ENCODE results near the gene SPNS3. TPM values are rescaled to one million over a fixed set of nuclear protein-coding genes. Genes with fewer than 3 reads are reported as not detected.

Gene SPNS3
- total and polyA plus RNA-seq, 10 of the 15 experiments (the other 5 are each of a cell fraction or from before 2014, with no cell fraction given): 0.16 to 2.6 (median 0.97) TPM

GRCh38 chr17:4395111-4395478 is 38.6 kb upstream of the SPNS3 start:
- ATAC-seq (no peak), FAIRE-seq (no peak), DNase-seq (ENCODE audit: low read depth, low spot score) (no peak)
- Histone ChIP-seq H3K9ac (ENCODE audit: control insufficient read depth, insufficient read depth, low read length) (no peak overlapping the region), H3K9me3 (replicated peaks; ENCODE audit: control insufficient read depth, insufficient read depth, low read length) (no peaks in the 10 kb centered on the region), H3K27ac (ENCODE audit: control insufficient read depth, insufficient read depth) (peak overlapping the region; percentile 98), H3K4me1 (ENCODE audit: control insufficient read depth, insufficient read depth, low read length) (peaks cover 48% of the 10 kb centered on the region), H3K4me2 (ENCODE audit: control insufficient read depth, insufficient read depth) (peak overlapping the region; percentile 96), H3K79me2 (ENCODE audit: control insufficient read depth, insufficient read depth, low read length) (no peaks in the 10 kb centered on the region), H3K27me3 (replicated peaks in 1 of 2; ENCODE audit: control insufficient read depth in 2 of 2, insufficient read depth in 2 of 2, low read length in 1 of 2) (no peaks in the 10 kb centered on the region), H4K20me1 (ENCODE audit: control insufficient read depth, insufficient read depth) (no peaks in the 10 kb centered on the region), H3K4me3 (0 out of 2 replicates have a peak overlapping the region, but pooled peaks have one; percentile 20), H2AFZ (ENCODE audit: control insufficient read depth, low read depth, low read length) (no peak overlapping the region), H3K36me3 (ENCODE audit: control insufficient read depth in 2 of 2, insufficient read depth in 2 of 2, low read length in 1 of 2) (no peaks in the 10 kb centered on the region)
- 65% methylated on average over 3 of the region's 3 CpGs for WGBS (ENCODE audit: insufficient coverage, insufficient replicate concordance, low lambda C conversion rate, missing lambda C conversion rate)
- in situ Hi-C loops (cut with MboI): no loop called here
- RAD21 ChIA-PET (ENCODE audit: unreplicated experiment): interaction anchor here (1.2 to 6.5 kb wide), 5 partner anchors 9 to 179 kb away, joined by 4 to 61 read pairs (median 7); no protein-coding TSS in a partner anchor
- CTCF ChIA-PET: interaction anchor here (0.7 to 4.6 kb wide), 9 partner anchors 9 to 195 kb away, joined by 3 to 37 read pairs (median 4); no protein-coding TSS in a partner anchor
- POLR2A ChIA-PET: interaction anchor here (0.6 to 2.9 kb wide), 6 partner anchors 10 to 236 kb away, joined by 3 to 14 read pairs (median 5); no protein-coding TSS in a partner anchor
- BruUV-seq (replicated peaks): no TSS peak
- SMC1A ChIA-PET (ENCODE audit: uncharacterized antibody, unreplicated experiment): interaction anchor here (1.2 to 6.7 kb wide), 4 partner anchors 11 to 30 kb away, joined by 3 to 40 read pairs (median 5); no protein-coding TSS in a partner anchor
- intact Hi-C loops (cut with micrococcal nuclease; ENCODE audit: unreplicated experiment): loop anchor here (5.0 kb wide), 2 partner anchors 38 to 93 kb away; no protein-coding TSS in a partner anchor
- TF ChIP-seq FOXM1 (IDR thresholded peaks at IDR 0.05; ENCODE audit: low read depth, low read length) (no peak), E2F4 (IDR thresholded peaks at IDR 0.05; ENCODE audit: low read depth, low read length) (no peak), RAD21 (IDR thresholded peaks at IDR 0.05; ENCODE audit: insufficient read depth, low read depth, low read length) (no peak), BCL11A (IDR thresholded peaks at IDR 0.05; ENCODE audit: low read depth, low read length) (no peak), RB1 (IDR thresholded peaks at IDR 0.05; ENCODE audit: borderline replicate concordance) (no peak), KAT2A (conservative IDR thresholded peaks at IDR 0.05; ENCODE audit: control insufficient read depth, low read depth, low read length) (no peak), NFXL1 (IDR thresholded peaks at IDR 0.05; ENCODE audit: borderline replicate concordance) (no peak), SMC3 (IDR thresholded peaks at IDR 0.05; ENCODE audit: borderline replicate concordance, low read length) (no peak), SUPT20H (IDR thresholded peaks at IDR 0.05; ENCODE audit: borderline replicate concordance, control insufficient read depth, low read depth, low read length) (no peak), USF2 (IDR thresholded peaks at IDR 0.05; ENCODE audit: borderline replicate concordance, low read depth, low read length) (no peak), BACH1 (IDR thresholded peaks at IDR 0.05; ENCODE audit: borderline replicate concordance) (no peak), CBX5 (IDR thresholded peaks at IDR 0.05; ENCODE audit: low read depth) (no peak; the same call in 1 of the 2 replicates), ZBED1 (IDR thresholded peaks at IDR 0.05; ENCODE audit: borderline replicate concordance) (no peak), ZNF384 (IDR thresholded peaks at IDR 0.05; ENCODE audit: borderline replicate concordance, low read depth, low read length) (no peak), EP300 (IDR thresholded peaks at IDR 0.05; ENCODE audit: borderline replicate concordance in 1 of 2, control insufficient read depth in 1 of 2, low read depth in 2 of 2, low read length in 2 of 2) (no peak)
- TF ChIP-seq, protein P1, sequence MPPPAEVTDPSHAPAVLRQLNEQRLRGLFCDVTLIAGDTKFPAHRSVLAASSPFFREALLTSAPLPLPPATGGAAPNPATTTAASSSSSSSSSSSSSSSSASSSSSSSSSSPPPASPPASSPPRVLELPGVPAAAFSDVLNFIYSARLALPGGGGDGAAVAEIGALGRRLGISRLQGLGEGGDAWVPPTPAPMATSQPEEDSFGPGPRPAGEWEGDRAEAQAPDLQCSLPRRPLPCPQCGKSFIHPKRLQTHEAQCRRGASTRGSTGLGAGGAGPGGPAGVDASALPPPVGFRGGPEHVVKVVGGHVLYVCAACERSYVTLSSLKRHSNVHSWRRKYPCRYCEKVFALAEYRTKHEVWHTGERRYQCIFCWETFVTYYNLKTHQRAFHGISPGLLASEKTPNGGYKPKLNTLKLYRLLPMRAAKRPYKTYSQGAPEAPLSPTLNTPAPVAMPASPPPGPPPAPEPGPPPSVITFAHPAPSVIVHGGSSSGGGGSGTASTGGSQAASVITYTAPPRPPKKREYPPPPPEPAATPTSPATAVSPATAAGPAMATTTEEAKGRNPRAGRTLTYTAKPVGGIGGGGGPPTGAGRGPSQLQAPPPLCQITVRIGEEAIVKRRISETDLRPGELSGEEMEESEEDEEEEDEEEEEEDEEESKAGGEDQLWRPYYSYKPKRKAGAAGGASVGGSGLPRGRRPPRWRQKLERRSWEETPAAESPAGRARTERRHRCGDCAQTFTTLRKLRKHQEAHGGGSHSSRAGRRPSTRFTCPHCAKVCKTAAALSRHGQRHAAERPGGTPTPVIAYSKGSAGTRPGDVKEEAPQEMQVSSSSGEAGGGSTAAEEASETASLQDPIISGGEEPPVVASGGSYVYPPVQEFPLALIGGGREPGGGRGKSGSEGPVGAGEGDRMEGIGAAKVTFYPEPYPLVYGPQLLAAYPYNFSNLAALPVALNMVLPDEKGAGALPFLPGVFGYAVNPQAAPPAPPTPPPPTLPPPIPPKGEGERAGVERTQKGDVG (CRISPR knock-in tag; IDR thresholded peaks at IDR 0.05): no peak
- TF ChIP-seq, protein P2, sequence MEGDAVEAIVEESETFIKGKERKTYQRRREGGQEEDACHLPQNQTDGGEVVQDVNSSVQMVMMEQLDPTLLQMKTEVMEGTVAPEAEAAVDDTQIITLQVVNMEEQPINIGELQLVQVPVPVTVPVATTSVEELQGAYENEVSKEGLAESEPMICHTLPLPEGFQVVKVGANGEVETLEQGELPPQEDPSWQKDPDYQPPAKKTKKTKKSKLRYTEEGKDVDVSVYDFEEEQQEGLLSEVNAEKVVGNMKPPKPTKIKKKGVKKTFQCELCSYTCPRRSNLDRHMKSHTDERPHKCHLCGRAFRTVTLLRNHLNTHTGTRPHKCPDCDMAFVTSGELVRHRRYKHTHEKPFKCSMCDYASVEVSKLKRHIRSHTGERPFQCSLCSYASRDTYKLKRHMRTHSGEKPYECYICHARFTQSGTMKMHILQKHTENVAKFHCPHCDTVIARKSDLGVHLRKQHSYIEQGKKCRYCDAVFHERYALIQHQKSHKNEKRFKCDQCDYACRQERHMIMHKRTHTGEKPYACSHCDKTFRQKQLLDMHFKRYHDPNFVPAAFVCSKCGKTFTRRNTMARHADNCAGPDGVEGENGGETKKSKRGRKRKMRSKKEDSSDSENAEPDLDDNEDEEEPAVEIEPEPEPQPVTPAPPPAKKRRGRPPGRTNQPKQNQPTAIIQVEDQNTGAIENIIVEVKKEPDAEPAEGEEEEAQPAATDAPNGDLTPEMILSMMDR (IDR thresholded peaks at IDR 0.05 in 2 of 3, conservative IDR thresholded peaks at IDR 0.05 in 1 of 3; ENCODE audit: control insufficient read depth in 2 of 3, extremely low read depth in 1 of 3, insufficient read depth in 1 of 3, low read depth in 3 of 3, low read length in 3 of 3): no peak
